ENCODE measurements around the gene DOCK2. TPM values are rescaled to one million over a fixed set of nuclear protein-coding genes. Genes with fewer than 3 reads are reported as not detected.

The DOCK2 gene
- polyA plus RNA-seq, 1 of the 3 experiments (the other 2 are of a cell fraction): 3.8 TPM

- H3K27me3 ChIP-seq (ENCODE audit: insufficient read depth): no peaks in the 10 kb centered on the region
- H3K4me1 ChIP-seq (ENCODE audit: control insufficient read depth in 1 of 2, insufficient read depth in 2 of 2, low read depth in 1 of 2, low read length in 1 of 2): no peaks in the 10 kb centered on the region; a peak in 1 of 4 replicates
- H3K27ac ChIP-seq (ENCODE audit: low read depth in 2 of 2, low read length in 1 of 2): no peak overlapping the region
- CTCF ChIA-PET: no interaction called here
- H3K36me3 ChIP-seq (replicated peaks in 1 of 2; ENCODE audit: control insufficient read depth in 1 of 2, insufficient read depth in 2 of 2, low read length in 1 of 2): peaks cover 0 to 29% of the 10 kb centered on the region in 2 experiments
- H2AFZ ChIP-seq (ENCODE audit: low read depth): no peak overlapping the region
- no peaks in the 10 kb centered on the region for H3K9me3 ChIP-seq
- no peaks in the 10 kb centered on the region for H3K79me2 ChIP-seq (ENCODE audit: insufficient read depth)
- no peak for DNase-seq
- H3K4me3 ChIP-seq (ENCODE audit: low read depth in 2 of 2, low read length in 1 of 2): no peak overlapping the region
- no peaks in the 10 kb centered on the region for H3F3A ChIP-seq (replicated peaks; ENCODE audit: insufficient read depth)
- WGBS (ENCODE audit: low lambda C conversion rate): 96% methylated on average over 3 of the region's 3 CpGs
- POLR2A ChIA-PET: no interaction called here
- TF ChIP-seq TAF1 (IDR thresholded peaks at IDR 0.05; ENCODE audit: borderline replicate concordance, low read depth, low read length): no peak
- TF ChIP-seq TEAD4 (IDR thresholded peaks at IDR 0.05; ENCODE audit: borderline replicate concordance, insufficient read depth): no peak
- TF ChIP-seq, protein P1, sequence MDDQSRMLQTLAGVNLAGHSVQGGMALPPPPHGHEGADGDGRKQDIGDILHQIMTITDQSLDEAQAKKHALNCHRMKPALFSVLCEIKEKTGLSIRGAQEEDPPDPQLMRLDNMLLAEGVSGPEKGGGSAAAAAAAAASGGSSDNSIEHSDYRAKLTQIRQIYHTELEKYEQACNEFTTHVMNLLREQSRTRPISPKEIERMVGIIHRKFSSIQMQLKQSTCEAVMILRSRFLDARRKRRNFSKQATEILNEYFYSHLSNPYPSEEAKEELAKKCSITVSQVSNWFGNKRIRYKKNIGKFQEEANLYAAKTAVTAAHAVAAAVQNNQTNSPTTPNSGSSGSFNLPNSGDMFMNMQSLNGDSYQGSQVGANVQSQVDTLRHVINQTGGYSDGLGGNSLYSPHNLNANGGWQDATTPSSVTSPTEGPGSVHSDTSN (IDR thresholded peaks at IDR 0.05): no peak
- no peak for TF ChIP-seq MXI1 (IDR thresholded peaks at IDR 0.05; ENCODE audit: low read depth, low read length)
- TF ChIP-seq, protein P2, sequence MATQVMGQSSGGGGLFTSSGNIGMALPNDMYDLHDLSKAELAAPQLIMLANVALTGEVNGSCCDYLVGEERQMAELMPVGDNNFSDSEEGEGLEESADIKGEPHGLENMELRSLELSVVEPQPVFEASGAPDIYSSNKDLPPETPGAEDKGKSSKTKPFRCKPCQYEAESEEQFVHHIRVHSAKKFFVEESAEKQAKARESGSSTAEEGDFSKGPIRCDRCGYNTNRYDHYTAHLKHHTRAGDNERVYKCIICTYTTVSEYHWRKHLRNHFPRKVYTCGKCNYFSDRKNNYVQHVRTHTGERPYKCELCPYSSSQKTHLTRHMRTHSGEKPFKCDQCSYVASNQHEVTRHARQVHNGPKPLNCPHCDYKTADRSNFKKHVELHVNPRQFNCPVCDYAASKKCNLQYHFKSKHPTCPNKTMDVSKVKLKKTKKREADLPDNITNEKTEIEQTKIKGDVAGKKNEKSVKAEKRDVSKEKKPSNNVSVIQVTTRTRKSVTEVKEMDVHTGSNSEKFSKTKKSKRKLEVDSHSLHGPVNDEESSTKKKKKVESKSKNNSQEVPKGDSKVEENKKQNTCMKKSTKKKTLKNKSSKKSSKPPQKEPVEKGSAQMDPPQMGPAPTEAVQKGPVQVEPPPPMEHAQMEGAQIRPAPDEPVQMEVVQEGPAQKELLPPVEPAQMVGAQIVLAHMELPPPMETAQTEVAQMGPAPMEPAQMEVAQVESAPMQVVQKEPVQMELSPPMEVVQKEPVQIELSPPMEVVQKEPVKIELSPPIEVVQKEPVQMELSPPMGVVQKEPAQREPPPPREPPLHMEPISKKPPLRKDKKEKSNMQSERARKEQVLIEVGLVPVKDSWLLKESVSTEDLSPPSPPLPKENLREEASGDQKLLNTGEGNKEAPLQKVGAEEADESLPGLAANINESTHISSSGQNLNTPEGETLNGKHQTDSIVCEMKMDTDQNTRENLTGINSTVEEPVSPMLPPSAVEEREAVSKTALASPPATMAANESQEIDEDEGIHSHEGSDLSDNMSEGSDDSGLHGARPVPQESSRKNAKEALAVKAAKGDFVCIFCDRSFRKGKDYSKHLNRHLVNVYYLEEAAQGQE (IDR thresholded peaks at IDR 0.05; ENCODE audit: low read depth, low read length): no peak
- TF ChIP-seq FOXM1 (IDR thresholded peaks at IDR 0.05; ENCODE audit: low read depth): no peak
- TF ChIP-seq FOXJ3 (CRISPR knock-in tag; IDR thresholded peaks at IDR 0.05): no peak
- no peak for TF ChIP-seq YY1 (IDR thresholded peaks at IDR 0.05; ENCODE audit: low read depth)
- TF ChIP-seq, protein P3, sequence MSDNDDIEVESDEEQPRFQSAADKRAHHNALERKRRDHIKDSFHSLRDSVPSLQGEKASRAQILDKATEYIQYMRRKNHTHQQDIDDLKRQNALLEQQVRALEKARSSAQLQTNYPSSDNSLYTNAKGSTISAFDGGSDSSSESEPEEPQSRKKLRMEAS (IDR thresholded peaks at IDR 0.05; ENCODE audit: low read depth): no peak
- no peaks in the 10 kb centered on the region for H4K20me1 ChIP-seq (ENCODE audit: insufficient read depth)
- H3K9ac ChIP-seq: no peak overlapping the region
- no peak overlapping the region for H3K4me2 ChIP-seq
- no peaks in the 10 kb centered on the region for H3K9me2 ChIP-seq
These were observed 232.0 kb downstream of the DOCK2 start for GRCh38 chr5:169869066-169869465.

DNA sequence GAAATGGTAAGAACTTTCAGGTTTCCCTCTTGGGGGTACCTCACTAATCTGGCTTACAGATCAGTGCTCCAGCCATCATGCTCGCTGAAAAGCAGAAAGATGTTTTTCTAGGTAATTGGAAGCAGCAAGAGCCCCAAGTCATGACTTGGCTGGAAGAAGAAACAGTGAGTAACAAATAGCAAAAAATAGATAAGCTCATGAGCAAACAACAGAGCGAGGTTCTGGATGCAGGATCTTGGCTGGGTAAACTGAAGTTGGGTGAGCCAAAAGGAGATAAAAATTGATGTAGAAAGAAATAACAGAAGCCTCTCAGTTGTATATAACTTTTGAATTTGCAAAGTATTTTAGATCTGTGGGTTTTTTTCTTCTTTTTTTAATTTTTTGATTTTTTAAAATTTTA is 233.1 kb downstream of the DOCK2 start:
- no peak overlapping the region for H2AFZ ChIP-seq (ENCODE audit: low read depth)
- no peaks in the 10 kb centered on the region for H3K27me3 ChIP-seq (ENCODE audit: insufficient read depth)
- no peaks in the 10 kb centered on the region for H3F3A ChIP-seq (replicated peaks; ENCODE audit: insufficient read depth)
- no peak overlapping the region for H3K27ac ChIP-seq (ENCODE audit: low read depth in 2 of 2, low read length in 1 of 2)
- no peak overlapping the region for H3K4me3 ChIP-seq (ENCODE audit: low read depth in 2 of 2, low read length in 1 of 2)
- no peak for DNase-seq
- no peak overlapping the region for H3K4me2 ChIP-seq
- no peak overlapping the region for H3K9ac ChIP-seq
- TF ChIP-seq, protein P2 (IDR thresholded peaks at IDR 0.05; ENCODE audit: low read depth, low read length): no peak
- TF ChIP-seq FOXM1 (IDR thresholded peaks at IDR 0.05; ENCODE audit: low read depth) (no peak), FOSL2 (IDR thresholded peaks at IDR 0.05; ENCODE audit: borderline replicate concordance, low read depth) (no peak), MEF2A (IDR thresholded peaks at IDR 0.05; ENCODE audit: borderline replicate concordance, low read depth) (no peak), NFIC (IDR thresholded peaks at IDR 0.05; ENCODE audit: borderline replicate concordance) (no peak), TAF1 (IDR thresholded peaks at IDR 0.05; ENCODE audit: borderline replicate concordance, low read depth, low read length) (no peak)
- TF ChIP-seq, protein P4, sequence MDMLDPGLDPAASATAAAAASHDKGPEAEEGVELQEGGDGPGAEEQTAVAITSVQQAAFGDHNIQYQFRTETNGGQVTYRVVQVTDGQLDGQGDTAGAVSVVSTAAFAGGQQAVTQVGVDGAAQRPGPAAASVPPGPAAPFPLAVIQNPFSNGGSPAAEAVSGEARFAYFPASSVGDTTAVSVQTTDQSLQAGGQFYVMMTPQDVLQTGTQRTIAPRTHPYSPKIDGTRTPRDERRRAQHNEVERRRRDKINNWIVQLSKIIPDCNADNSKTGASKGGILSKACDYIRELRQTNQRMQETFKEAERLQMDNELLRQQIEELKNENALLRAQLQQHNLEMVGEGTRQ (IDR thresholded peaks at IDR 0.05; ENCODE audit: borderline replicate concordance, low read depth, low read length): no peak
- ChIA-PET POLR2A (no interaction called here), CTCF (no interaction called here)
- WGBS (ENCODE audit: low lambda C conversion rate): 95% methylated on average over 2 of the region's 2 CpGs
- H3K9me3 ChIP-seq: no peaks in the 10 kb centered on the region
- H3K9me2 ChIP-seq: no peaks in the 10 kb centered on the region
- no peaks in the 10 kb centered on the region for H3K79me2 ChIP-seq (ENCODE audit: insufficient read depth)
- peaks cover 0 to 22% of the 10 kb centered on the region in 2 experiments for H3K36me3 ChIP-seq (replicated peaks in 1 of 2; ENCODE audit: control insufficient read depth in 1 of 2, insufficient read depth in 2 of 2, low read length in 1 of 2)
- H4K20me1 ChIP-seq (ENCODE audit: insufficient read depth): no peaks in the 10 kb centered on the region
- H3K4me1 ChIP-seq (ENCODE audit: control insufficient read depth in 1 of 2, insufficient read depth in 2 of 2, low read depth in 1 of 2, low read length in 1 of 2): no peaks in the 10 kb centered on the region; a peak in 1 of 4 replicates

Measured in SK-N-SH (cell line).